Suppressor macrophage (primary cell): ENCODE results near the gene BRD1.
A peak's percentile ranks its signal among the peaks of the same experiment; 100 is the strongest.
"Not testable (repeated sequence)": the region's sequence is repeated elsewhere in the genome, so short reads cannot be mapped to it uniquely, and the experiment has no call there.

Experiments
- DNase-seq, 4 experiments: peaks; one replicate each; pipeline ENCODE4 v3.0.0-alpha.2; 2020 to 2022

Gene BRD1

GRCh38 chr22:49767355-49768062 is 60.2 kb downstream of the BRD1 start:
- peak; percentile 59 to 79 (median 70) for DNase-seq

- DNase-seq, result no peak
Measured at GRCh38 chr22:49765951-49766350, 61.7 kb downstream of the BRD1 start.

GRCh38 chr22:49765091-49765771 is 62.4 kb downstream of the BRD1 start:
- DNase-seq, result no peak

GRCh38 chr22:49764127-49764581 is 63.5 kb downstream of the BRD1 start:
- DNase-seq, result no peak

GRCh38 chr22:49763696-49764095 is 64.0 kb downstream of the BRD1 start:
- DNase-seq, result no peak

GRCh38 chr22:49763138-49763537 is 64.5 kb downstream of the BRD1 start:
- DNase-seq, result no peak

- not testable (repeated sequence) for DNase-seq
Measured at GRCh38 chr22:49762571-49762970, 65.1 kb downstream of the BRD1 start.

GRCh38 chr22:49761836-49762235 is 65.8 kb downstream of the BRD1 start:
- no peak for DNase-seq

GRCh38 chr22:49760630-49761571 is 66.8 kb downstream of the BRD1 start:
- peak; percentile 3 to 40 (median 30) for DNase-seq

GRCh38 chr22:49760280-49760629 is 67.4 kb downstream of the BRD1 start:
- DNase-seq, result peak in 2 of 4 experiments; percentile 7 to 17

- no peak for DNase-seq
Measured at GRCh38 chr22:49756676-49757075, 71.0 kb downstream of the BRD1 start.

GRCh38 chr22:49756201-49756600 is 71.5 kb downstream of the BRD1 start:
- no peak for DNase-seq

- no peak for DNase-seq
Measured at GRCh38 chr22:49755631-49756001, 72.1 kb downstream of the BRD1 start.

GRCh38 chr22:49754696-49755630 is 72.7 kb downstream of the BRD1 start:
- no peak for DNase-seq

- no peak for DNase-seq
Measured at GRCh38 chr22:49753961-49754695, 73.5 kb downstream of the BRD1 start.

GRCh38 chr22:49753276-49753890 is 74.3 kb downstream of the BRD1 start:
- DNase-seq, result no peak

GRCh38 chr22:49752598-49753091 is 75.0 kb downstream of the BRD1 start:
- DNase-seq, result no peak

GRCh38 chr22:49751966-49752597 is 75.6 kb downstream of the BRD1 start:
- DNase-seq, result no peak

- DNase-seq, result no peak
Measured at GRCh38 chr22:49751318-49751965, 76.2 kb downstream of the BRD1 start.
